ENCODE measurements around the gene SSH2.
A peak's percentile ranks its signal among the peaks of the same experiment; 100 is the strongest.
"Not testable (repeated sequence)": the region's sequence is repeated elsewhere in the genome, so short reads cannot be mapped to it uniquely, and the experiment has no call there.

Gene SSH2

DNA sequence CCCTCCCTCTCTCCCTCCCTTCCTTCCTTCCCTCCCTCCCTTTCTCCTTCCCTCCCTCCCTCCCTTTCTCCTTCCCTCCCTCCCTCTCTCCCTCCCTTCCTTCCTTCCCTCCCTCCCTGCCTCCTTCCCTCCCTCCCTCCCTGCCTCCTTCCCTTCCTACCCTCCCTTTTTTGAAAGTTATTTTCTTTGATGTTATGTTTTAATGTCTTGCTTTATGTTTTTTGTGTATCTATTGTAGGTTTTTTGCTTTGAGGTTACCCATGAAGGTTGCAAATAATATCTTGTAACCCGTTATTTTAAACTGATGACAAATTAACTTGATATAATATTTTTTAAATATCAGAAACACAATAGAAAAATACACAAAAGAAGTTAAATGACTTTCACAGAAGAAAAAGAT is 96.2 kb downstream of the SSH2 start:
- no peak for DNase-seq

- peak in 1 of 2 donors; percentile 24 for DNase-seq
Observed at GRCh38 chr17:29828676-29829284, 101.2 kb downstream of the SSH2 start.

- no peak for DNase-seq
Observed at GRCh38 chr17:29827179-29827578, 102.8 kb downstream of the SSH2 start.

DNA sequence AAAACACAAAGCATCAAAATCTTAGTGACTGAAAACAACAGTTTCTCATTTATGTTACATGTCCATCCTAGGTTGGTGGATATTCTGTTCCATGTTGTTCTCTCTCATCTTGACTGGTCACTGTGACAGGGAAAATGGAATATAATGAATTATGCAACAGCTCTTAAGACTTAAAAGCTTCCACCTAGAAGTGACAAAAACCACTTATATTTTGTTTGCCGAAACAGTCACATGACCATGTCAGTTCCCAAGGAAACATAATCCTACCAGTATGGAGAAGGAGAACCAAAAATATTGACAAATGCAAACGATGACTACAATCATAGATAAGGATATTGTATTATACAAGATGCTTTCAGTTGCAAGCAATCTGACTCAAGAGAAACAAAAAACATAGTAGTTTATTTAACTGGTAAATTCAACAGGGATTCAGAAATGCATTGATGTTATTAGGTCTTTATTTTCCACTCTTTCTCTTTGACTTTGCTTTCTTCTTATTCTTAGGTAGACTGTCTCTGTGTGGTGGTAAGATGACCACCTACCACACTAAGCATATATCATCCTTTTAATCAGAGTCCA is 103.8 kb downstream of the SSH2 start:
- no peak for DNase-seq

GRCh38 chr17:29825604-29826003 is 104.4 kb downstream of the SSH2 start:
- no peak for DNase-seq

GRCh38 chr17:29821897-29822296 is 108.1 kb downstream of the SSH2 start:
- DNase-seq = no peak

DNA sequence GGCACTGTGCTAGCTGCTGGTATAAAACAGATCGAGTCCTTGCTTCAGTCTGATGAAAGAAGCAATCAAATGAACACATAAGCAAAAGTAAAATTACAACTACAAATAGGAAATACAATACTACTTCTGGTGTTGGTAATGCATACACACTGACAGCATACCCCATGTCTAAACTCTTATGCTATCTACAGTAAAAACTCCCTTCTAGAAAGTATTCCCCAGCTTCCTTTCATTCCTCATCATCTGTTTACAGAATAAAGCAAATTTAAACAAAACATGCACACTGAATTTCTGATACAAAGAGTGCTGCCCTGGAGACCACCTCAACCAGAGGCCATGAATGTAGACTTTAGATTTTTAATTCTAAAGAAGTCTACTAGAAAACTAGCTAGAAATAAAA is 109.6 kb downstream of the SSH2 start:
- no peak for DNase-seq

DNA sequence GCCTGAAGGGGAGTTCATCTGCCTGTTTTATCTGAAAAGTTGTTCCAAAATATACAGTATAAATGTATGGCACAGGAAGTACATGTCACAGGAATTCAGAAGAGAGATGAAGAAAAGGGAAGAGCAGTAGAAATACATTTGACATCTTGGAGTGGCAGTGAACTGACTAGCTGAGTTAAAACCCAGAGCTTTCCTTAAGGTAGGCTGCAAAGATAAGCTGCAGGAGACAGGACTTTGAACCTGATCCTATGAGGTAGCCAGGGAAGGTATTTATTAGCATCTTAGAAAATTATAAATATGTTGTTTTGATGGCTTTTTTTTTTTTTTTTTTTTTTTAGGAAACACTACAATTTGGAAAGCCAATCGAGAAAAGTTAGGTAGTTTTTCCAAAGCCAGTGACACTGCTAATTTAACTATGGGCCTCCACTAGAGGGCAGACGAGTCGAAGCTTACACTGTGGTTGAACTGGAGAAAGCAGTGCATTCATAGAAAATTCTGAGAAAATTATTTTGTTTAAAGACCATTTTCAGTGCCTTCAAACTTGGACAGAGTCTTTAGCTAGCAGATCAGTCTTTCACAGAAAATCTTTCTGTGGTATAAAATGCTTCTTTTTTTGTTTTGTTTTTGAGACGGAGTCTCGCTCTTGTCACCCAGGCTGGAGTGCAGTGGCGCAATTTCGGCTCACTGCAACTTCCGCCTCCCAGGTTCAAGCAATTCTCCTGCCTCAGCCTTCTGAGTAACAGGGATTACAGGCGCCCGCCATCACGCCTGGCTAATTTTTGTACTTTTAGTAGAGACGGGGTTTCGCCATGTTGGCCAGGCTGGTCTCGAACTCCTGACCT is 122.3 kb downstream of the SSH2 start:
- DNase-seq = peak; percentile 63 to 76

DNA sequence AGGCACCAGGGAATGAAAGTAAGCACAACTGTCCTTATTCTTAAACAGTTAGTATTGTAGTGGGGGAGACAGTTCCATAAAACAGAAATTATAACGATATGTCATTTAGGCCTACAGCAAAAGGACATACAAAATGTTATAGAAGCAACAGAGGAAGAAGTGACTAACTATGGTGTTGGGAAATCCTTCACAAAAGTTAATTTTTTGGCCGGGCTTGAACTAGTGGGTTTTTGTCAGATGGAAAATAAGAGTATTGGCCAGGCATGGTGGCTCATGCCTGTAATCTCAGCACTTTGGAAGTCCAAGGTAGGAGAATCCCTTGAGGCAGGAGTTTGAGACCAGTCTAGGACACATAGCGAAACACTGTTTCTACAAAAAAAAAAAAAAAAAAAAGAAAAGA is 127.8 kb downstream of the SSH2 start:
- DNase-seq = no peak

DNA sequence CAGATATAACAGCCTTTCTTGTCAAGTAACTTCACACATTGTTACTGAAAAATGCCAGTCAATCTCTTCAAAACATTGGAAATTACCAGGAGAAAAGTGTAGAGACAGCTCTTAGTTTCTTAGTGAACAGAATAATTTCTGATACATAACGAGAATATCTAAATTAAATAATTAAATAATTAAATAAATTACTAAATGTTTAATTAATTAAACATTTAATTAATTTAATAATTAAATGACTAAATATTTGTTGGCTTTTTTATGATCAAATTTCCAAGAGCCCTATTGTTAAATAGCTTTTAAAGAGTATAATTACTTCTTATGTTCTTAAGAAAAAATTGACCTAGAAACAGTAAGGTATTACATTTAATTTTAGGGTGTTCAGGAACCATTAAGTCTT is 129.6 kb downstream of the SSH2 start:
- DNase-seq = no peak

DNA sequence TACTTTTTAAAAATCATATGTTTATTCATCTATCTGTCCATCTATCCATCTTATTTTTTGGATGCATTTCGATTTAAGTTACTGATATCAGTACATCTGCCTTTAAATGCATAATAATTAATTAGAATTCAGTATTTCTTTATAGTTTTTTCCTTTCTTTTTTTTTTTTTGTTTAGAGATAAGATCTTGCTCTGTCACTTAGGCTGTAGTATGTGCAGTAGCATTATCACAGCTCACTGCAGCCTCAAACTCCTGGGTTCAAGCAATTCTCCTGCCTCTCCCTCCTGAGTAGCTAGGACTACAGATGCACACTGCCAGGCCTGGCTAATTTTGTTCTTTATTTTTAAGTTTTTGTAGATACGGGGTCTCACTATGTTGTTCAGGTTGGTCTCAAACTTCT is 133.4 kb downstream of the SSH2 start:
- DNase-seq = no peak

DNA sequence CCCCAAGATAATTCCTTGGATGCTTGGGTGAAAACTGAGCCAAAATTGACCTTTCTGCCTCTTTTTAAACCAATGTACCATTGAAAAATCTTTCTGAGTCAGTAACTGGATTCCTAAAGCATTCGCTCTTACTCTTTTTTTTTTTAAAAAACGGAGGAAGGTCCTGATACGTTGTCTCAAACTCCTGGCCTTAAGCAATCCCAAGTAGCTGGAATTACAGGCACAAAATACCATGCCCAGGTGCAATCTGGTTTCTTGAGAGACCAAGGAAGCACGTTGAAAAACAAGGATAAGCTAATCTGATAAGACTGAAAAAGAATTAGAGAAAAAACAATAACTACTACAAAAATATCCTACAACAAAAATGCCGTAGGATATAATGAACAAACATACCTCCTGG is 136.5 kb downstream of the SSH2 start:
- DNase-seq = no peak

DNA sequence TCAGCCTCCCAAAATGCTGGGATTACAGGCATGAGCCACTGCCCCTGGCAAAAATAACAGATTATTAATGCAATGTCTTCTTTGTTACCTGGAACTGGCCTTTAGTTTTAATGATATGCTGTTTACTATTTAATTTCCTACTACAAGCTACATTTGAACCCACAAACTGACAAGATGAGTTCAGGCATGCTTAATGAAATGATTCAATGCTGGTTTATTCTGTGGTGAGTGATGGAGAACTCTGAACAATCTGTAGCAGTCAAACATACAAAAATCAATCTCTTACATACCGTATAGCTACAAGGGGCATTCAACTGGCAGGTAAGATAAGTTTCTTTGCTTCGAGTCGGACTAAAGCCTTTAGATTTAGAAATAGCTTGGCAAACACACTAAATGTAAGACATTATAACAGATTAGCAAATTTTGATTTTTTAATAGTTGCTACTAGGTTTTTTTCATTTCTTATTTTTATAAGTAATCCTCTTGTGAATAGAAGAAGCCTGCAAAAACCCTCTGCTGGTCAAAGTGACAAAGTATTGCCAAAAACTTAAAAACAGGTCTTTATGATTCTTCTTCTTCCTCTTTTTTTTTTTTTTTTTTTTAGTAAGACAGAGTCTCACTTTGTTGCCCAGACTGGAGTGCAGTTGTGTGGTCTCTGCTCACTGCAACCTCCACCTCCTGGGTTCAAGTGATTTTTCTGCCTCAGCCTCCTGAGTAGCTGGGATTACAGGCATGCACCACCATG is 138.5 kb downstream of the SSH2 start:
- no peak for DNase-seq

GRCh38 chr17:29789196-29790170 is 140.5 kb downstream of the SSH2 start:
- no peak for DNase-seq

DNA sequence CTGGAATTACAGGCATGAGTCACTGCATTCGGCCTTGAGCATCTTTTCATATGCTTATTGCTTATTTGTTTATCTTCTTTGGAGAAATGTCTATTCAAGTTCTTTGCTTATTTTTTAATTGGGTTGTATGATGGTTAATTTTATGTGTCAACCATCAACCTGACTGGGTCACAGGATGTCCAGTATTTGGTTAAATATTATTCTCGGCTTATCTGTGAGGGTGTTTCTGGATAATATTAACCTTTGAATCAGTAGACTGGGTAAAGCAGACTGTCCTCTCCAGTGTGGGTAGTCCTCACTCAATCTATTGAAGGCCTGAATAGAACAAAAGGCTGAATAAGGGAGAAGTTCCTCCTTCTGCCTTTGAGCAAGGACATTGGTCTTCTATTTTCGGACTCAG is 142.0 kb downstream of the SSH2 start:
- DNase-seq = no peak

DNA sequence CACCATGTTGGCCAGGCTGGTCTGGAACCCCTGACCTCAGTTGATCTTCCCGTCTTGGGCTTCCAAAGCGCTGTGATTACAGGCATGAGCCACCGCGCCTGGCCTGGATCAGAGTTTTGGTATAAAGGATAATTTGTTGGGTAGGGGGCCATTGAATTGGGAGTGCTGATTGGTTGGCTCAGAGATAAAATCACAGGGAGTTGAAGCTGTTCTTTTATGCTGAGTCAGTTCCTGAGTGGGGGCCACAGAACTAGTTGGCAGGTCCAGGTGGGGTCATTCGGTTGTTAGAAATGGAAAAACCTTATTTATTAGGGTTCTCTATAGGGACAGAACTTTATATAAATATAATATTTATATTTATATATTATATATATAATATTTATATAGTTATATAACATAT is 147.1 kb downstream of the SSH2 start:
- no peak for DNase-seq

DNA sequence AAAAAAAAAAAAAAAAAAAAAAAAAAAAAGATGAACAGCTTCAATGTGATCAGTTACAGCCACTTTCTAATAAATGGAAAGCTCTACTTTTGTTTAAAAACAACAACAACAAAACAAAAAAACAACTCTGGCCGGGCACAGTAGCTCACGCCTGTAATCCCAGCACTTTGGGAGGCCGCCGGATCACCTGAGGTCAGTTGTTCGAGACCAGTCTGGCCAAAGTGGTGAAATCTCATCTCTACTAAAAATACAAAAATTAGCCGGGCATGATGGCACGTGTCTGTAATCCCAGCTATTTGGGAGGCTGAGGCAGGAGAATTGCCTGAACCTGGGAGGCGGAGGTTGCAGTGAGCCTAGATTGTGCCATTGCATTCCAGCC is 150.2 kb downstream of the SSH2 start:
- DNase-seq = not testable (repeated sequence)

GRCh38 chr17:29778956-29779811 is 150.8 kb downstream of the SSH2 start:
- peak; percentile 78 to 83 for DNase-seq

GRCh38 chr17:29777663-29778062 is 152.4 kb downstream of the SSH2 start:
- DNase-seq = no peak

DNA sequence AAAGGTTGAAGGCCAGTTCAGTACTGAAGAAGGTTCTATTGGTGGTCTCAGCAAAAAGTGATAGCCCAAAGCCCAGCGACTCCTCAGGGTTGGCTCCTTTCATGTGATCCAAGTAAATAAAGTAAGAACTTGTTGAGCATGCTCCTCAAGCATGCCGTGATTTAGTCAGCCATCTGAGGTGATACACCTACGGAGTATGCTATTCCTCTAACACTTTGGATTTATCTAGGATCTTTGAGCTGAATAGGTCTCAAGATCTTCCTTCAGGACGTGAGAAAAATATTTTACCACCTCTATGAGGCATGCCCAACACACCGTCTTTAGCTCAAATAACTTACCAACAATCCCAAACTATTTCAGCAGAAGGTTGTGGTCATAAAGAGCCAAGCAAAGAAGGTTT is 154.0 kb downstream of the SSH2 start:
- no peak for DNase-seq

DNA sequence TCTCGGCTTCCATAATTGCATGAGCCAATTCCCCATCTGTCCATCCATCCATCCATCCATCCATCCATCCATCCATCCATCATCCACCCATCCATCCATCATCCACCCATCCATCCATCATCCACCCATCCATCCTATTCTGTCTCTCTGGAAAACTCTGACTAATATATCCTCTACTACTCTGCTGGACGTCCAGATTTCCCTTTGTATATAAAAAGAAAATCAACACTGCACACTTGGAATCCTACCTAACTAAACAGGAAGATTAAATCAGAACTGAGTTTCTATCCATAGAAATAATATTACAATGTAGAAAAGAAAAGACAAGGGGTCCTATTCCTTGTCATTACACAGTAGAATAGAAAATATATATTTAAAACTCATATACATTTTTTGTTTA is 157.0 kb downstream of the SSH2 start:
- DNase-seq = no peak

Measured in CD4-positive, alpha-beta T cell treated with Interferon alpha-2 for 1 hour (primary cell).